COR-L47 (cell line): ENCODE data around the gene KCNK5.
A peak's percentile ranks its signal among the peaks of the same experiment; 100 is the strongest.

Source experiments
- DNase-seq: peaks from one replicate; lab custom pipeline; 2025; lab: John Stamatoyannopoulos, UW

Gene KCNK5

GRCh38 chr6:39171489-39172376 is 57.5 kb downstream of the KCNK5 start:
- no peak for DNase-seq

DNA sequence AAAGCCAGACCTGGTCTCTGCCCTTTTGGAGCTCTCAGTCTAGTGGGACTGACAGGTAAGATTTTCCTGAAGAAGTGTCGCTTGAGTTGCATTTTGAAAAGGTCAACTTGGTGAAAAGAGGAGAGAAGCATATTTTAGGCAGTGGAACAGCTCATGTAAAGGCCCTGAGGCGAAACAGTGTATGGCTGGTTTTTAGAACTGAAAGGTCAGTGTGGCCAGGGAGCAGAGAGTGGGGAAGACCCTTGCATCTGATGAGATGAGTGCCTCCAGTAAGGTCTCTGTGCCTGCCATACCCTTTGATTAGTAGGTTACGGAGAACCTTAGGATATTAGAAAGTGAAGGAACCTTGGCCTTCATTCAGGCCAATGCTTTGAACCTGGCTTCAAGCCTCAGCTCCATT is 58.4 kb downstream of the KCNK5 start:
- DNase-seq = no peak

GRCh38 chr6:39170389-39170788 is 58.9 kb downstream of the KCNK5 start:
- DNase-seq = no peak

DNA sequence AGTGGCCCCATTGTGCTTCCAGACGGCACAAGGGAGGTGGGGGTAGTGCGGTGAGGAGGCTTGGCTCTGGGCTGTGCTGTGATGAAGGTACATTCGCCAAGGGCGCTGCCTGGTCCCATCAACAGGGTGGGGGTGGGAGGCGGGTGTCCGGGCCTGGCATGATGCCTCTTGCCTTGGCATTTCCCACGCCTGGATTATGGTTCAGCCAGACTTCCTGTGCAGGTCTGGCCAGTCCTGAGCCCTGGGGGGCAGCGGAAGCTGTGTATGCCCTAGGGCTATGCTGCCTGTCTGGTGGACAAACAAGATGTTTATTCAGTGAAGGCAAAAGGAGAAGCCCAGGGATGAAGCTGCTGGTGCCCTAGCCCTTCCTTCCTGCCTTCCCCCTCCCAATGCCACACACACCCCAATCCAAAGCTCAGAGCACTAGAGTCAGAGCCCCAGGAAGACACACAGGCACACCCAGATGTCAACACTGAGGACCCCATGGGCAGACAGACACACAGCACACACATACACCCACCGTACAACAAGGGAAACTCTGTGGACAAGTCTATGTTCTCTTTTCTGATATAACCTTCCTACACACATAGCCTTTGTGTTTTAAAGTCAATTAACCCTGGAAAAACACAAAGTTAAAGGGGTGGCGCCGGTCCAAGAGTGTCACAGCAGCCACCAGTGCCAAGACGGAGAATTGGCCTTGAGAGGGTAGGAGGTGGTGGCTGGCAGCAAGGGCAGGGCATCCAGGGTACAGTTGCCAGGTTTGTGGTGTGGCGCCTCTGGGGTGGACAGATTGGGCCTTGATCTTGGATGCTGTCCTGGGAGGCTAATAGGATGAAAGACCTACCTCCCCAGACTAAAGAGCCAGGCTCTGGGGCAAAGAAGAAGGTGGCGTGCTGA is 59.6 kb downstream of the KCNK5 start:
- DNase-seq = peak; percentile 30

DNA sequence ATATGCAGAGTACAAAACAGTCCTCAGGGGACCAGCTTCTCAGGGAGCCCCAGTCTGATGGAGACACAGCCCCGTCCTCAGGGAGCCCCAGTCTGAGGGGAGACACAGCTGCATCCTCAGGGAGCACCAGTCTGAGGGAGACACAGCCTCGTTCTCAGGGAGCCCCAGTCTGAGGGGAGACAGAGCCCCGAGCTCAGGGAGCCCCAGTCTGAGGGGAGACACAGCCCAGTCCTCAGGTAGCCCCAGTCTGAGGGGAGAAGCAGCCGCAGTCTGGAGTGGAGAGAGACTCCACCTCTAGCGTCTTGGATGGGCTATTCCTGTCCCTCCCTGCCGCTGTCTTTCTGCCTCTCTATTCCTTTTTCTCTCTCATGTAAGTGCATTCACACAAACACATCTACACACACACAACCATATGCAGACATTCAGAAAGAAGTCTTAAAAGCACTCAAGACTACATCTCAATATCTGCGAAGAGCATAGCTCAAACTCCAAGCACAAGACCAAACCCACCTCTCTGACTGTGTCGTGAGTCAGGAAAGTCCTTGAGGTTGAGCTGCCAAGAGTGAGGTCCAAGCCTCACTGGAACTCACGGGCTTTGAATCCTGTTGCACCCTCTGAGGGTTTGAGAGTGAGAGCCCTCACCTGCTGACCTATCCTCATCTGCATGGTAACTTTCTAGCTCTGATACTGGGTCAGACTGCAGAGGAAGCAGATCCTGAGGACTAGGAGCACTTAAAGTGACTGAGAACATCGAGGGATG is 61.2 kb downstream of the KCNK5 start:
- no peak for DNase-seq

DNA sequence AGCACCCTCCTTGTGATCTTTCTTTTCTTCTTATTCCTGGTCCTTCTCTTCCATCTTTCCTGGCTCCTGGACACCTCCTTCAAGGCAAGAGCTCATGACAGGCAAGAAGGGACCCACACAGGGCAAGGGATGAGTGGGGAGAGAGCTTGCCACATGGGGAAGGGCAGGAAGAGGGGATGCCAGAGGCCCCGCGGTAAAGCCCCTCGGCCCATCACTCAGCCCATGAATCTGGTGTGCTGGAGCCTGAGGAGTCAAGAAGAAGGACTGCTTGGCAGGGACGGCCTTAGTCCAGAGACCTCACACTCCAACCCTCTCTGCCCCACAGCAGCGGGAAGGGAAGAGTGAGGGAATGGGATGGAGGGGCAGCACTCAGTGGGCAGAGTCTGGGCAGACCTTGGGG is 62.0 kb downstream of the KCNK5 start:
- DNase-seq = no peak

GRCh38 chr6:39166912-39167290 is 62.4 kb downstream of the KCNK5 start:
- DNase-seq = peak; percentile 32

DNA sequence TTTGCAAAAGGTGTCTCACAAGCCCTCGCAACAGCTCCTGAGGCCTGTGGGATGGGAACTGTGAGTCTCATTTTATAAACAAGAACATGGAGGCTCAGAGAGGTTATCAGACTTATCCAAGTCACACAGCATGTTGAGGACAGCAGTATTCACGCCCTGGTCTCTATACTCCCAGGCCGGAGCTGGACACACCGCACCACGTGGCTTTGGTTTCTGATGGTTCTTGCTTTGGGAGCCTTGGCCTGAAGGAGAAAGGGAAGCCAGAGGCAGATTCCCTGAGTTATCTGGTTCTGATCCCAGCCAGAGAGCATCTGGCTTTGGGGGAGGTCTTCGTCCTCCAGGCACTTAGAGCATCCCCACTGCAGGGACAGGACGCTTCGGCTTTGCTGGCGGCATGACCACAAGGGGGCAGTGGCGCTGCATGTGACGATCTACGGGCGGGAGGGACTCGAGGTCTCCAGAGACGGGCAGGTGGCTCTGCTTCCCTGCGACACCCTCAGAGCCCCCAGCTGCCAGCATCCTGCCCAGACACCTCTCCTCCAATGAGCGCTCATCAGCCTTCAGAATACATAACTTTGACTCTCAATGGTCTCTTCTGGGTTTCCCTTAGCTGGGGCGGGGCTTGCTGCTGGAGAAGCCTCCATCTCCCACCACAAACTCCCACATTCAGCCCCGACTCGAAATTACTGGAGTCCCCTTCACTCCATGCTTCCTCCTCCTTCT is 62.9 kb downstream of the KCNK5 start:
- peak; percentile 87 for DNase-seq

DNA sequence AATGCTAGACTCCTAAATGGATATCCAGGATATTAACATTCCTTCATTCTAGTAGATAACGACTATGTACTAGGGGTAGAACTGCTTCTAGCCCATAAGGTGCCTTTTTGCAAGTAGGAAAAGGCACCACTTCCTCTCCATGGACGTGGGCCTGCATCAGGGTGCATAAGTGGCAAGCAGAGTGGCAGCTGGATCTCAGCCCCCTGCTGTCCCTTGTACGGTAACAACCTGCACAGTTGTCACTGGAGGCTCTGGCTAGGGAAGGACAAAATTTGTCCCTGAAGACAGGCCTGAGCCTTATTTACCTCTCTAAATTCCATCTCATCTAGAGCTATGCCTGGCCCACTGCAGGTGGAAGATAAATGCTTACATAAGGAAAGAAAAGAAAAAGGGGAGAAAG is 71.8 kb downstream of the KCNK5 start:
- no peak for DNase-seq

DNA sequence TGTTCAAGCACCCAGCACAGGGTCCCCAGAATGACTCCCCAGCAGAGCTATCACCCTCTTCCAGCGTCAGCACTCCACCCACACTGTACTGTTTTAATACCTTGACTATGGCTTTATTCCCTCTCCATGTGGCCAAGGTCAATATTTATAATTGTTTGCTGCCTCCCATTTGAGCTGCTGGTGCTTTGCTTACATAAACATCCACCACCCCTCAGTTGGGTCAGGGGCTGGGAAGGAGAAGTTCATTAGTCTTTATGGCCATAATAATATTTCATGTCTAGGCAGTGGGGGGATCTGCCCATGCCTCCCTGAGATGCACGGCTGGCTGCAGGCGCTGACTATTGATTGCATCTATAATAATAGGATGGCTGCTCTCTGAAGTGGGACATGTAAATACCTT is 72.5 kb downstream of the KCNK5 start:
- peak; percentile 5 for DNase-seq

DNA sequence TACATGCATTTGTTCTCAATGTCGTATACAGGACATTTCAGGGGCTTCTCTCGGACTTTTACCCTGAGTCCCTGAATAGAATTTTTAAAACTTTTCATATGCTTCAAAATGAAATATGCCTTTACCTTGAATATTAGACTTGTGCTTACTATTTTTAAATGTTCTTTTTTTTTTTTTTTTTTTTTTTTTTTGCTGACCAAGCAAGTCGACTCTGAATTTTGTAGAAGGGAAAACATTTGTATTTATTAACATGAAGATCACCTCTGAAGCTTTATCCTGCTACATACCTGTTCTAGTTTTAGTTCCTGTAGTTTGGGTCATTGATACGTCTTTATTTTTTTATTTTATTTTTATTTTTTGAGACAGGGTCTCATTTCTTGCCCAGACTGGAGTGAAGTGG is 74.6 kb downstream of the KCNK5 start:
- DNase-seq = no peak

- DNase-seq = no peak
Observed at GRCh38 chr6:39153766-39154397, 75.4 kb downstream of the KCNK5 start.

DNA sequence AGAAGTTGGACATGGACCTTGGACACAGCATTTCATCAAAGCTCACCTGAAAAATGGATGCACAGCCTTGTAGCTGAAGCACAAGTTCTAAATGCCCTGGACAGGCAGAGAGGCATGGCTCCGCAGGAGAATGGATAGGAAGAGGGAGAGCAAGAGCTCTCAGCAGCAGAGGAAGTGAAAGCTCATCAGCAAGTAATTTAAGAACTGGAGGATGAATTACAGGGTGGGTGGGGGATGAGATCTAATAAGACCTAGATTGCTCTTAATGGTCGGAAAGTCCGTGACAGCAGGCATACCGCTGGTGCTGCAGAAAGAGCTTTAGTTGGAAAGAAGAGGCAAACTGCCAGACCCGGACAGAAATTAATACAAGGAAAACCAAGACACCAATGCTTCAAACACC is 77.0 kb downstream of the KCNK5 start:
- DNase-seq = no peak

DNA sequence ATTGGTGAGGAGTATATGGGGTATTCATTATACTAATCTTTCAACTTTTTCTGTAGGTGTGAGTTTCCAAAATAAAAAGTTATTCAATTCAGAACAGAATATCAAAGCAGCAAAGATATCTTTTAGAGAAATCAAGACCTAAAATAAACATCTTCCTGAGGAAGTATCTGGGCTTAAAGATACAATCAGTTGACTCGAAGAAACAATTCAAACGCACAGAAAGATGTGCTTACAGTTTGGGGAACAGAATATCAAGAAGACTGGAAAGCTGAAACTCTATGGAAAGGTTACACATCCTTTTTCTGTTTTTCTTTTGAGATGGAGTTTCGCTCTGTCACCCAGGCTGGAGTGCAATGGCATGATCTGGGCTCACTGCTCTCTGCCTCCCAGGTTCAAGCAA is 78.1 kb downstream of the KCNK5 start:
- no peak for DNase-seq

- DNase-seq = no peak
Observed at GRCh38 chr6:39144481-39145173, 84.6 kb downstream of the KCNK5 start.

DNA sequence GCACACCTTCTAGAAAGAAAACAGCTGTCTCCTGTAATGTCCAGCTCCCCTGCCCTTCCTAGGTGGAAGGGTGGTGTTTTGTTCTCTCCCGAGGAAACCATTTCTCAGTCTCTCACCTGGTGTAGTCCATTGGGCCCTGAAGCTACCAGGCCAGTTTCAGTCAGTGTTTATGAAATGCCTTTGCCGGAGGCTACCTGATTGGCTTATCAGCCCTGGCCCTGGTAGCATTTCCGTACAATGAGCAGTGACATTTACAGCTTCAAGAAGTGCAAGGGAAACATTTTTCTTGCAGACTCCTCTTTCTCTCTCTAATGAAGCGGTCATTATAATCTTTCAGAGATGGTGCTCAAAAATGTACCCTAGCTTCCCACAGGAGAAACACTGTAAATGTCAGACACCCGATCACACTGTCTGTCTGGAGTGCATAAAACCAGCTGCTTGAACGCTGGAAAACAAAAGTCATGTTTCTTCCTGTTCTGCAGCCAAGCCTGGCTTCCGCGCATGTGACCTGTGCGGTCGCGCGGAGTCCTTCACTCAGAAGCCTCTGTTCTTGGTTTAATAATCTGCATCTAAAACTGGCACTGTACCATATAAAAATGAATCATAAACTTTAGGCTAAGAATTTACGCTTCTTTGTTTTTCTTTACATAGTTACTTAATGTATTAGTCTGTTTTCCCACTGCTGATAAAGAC is 85.9 kb downstream of the KCNK5 start:
- DNase-seq = no peak

DNA sequence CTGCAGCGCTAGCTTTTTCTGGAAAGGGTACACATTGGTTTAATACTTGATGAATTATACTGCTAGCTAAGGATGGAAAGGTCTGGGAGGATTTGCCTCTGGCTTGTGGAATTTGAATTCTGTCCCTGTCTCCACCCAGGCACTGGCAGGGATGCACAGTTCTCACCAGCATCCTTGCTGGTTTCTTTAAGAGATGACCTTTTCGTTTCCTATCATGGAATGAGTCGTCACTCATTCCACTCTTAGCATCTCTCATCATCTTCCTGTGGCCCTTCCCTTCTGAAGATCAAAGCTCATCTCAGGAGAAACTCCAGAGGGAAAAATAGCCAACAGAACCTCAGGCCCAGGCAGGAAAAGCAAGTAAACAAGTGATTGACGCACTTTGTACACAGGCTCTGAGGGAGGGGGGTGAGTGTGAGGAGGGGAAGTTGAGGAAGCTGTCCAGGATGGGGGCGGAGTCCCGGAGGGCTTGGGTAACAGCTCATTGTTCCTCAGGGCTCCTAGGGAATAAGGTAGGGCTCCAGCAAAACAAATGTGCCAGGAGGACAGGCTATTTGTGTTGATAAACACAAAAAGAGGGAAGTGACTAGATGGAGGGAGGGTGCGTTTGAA is 88.6 kb downstream of the KCNK5 start:
- DNase-seq = no peak
